PC-9 (cell line): ENCODE results near the gene ANKS1B.

ENCODE experiments used
- EZH2 ChIP-seq: fragments of 200-600 bp; sonication (generic); IDR thresholded peaks from 2 replicates; pipeline ENCODE4 v1.8.0; 2017; ENCODE audit warnings: antibody characterized with exemption, low read depth
- TF ChIP-seq, protein P1 (sequence below): fragments of 200-600 bp; sonication (generic); conservative IDR thresholded peaks from 2 replicates; pipeline ENCODE4 v1.6.1; 2017; ENCODE audit warnings: mixed run types, antibody characterized with exemption, mild to moderate bottlenecking, moderate library complexity

DNA sequence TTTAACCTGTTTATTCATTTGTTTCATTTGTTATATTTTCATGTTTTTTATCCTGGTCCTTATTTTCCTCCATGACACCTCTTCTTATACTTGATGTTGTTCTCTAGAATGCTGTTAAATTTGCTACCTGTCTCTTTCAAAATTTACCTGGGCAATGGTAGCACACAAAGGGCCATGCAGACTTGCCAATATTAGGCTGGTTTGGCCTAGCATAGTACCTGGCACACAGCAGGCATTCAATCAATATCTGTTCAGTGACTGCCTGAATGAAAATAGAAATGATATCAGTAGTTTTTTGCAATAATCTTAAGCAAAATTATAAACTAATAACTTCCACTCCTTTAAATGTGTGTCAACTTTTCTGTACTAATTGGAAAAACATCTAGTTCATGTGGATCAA, 1014.5 kb downstream of the ANKS1B start:
- TF ChIP-seq, protein P1, sequence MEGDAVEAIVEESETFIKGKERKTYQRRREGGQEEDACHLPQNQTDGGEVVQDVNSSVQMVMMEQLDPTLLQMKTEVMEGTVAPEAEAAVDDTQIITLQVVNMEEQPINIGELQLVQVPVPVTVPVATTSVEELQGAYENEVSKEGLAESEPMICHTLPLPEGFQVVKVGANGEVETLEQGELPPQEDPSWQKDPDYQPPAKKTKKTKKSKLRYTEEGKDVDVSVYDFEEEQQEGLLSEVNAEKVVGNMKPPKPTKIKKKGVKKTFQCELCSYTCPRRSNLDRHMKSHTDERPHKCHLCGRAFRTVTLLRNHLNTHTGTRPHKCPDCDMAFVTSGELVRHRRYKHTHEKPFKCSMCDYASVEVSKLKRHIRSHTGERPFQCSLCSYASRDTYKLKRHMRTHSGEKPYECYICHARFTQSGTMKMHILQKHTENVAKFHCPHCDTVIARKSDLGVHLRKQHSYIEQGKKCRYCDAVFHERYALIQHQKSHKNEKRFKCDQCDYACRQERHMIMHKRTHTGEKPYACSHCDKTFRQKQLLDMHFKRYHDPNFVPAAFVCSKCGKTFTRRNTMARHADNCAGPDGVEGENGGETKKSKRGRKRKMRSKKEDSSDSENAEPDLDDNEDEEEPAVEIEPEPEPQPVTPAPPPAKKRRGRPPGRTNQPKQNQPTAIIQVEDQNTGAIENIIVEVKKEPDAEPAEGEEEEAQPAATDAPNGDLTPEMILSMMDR: no peak
- TF ChIP-seq EZH2: no peak
